GM21723 (cell line): ENCODE data around the gene LRRTM2.
"Not testable (repeated sequence)": the region's sequence is repeated elsewhere in the genome, so short reads cannot be mapped to it uniquely, and the experiment has no call there.

Source experiments
- ATAC-seq: cut with Tn5 transposase; IDR thresholded peaks from one replicate; pipeline ENCODE4 v1.9.1; 2021; ENCODE audit warnings: mild to moderate bottlenecking, moderate library complexity; ENCODE audit not compliant: unreplicated experiment

The LRRTM2 gene, protein sequence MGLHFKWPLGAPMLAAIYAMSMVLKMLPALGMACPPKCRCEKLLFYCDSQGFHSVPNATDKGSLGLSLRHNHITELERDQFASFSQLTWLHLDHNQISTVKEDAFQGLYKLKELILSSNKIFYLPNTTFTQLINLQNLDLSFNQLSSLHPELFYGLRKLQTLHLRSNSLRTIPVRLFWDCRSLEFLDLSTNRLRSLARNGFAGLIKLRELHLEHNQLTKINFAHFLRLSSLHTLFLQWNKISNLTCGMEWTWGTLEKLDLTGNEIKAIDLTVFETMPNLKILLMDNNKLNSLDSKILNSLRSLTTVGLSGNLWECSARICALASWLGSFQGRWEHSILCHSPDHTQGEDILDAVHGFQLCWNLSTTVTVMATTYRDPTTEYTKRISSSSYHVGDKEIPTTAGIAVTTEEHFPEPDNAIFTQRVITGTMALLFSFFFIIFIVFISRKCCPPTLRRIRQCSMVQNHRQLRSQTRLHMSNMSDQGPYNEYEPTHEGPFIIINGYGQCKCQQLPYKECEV

DNA sequence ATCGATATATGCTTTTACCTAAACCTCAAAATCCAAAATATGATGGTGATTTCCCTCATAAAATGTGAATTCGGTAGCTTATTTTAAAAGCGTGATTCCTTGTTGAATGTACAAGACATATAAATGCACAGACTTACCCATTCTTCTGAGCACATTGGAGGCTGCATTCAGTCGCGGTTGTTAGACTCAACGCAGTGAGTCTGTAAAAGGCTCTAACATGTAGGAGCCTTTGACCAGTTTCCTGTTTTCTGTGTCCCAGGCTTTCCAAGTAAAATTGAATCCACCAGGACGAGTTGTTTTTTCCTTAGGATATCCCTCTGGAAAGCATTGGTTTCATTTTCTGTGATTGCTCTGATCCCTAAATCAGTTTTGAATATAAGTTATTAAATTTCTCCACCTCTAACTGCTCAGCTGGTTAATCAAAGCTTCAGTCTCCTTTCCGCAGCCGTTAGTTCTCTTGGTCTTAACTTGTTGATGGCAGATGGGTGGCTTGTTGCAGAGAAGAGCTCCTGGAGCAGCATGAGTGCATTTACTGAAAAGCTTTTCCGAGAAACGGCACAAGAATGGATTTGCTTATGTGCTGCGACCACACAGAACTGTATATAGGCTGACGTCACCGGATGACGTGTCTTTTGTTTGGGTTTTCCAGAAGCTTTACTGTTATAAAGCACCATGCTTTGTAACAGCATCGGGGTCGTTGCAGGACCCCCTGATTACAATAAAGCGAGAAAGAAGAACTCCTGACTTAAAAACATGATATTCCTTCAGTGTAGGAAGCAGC is at the start of gene LRRTM2:
Gene LRRTM2, minus strand, starts transcription at position 565 of the 781 bp plus-strand sequence. Its CDS starts 424 bp downstream, at position 141.
- ATAC-seq: no peak

DNA sequence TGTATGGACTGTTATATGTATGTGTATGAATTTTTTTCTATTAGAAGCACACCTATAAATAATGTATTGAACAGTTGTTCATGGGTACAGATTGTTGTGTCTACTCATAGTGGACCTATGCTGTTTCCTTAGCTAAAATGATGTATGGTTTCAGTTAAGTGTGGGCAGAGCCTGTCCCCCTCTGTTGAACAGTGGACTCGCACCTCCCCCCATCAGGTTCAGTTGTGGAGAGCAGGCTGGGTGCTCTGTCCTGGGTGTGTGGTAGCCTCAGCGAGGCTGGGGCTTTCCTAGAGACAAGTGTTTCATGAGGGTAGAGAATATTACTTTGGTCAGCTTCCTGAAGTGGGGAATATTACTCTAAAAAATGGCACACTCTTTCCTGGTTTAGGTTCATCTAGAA is 47.4 kb upstream of the LRRTM2 start:
- ATAC-seq: no peak

DNA sequence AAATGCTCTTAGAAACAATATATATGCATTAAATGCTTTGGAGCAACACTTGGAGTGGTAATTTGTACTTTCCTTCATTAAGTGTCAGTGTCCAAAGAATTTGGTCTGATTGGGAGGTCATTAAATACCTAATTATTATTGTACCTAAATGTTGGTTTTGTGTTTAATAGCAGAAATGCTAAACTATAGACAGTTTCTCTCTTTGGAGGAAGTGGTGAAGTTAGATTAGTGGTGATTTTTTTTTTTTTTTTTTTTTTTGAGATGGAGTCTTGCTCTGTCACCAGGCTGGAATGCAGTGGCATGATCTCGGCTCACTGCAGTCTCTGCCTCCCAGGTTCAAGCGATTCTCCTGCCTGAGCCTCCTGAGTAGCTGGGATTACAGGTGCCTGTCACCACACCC is 46.2 kb upstream of the LRRTM2 start:
- ATAC-seq: not testable (repeated sequence)

- no peak for ATAC-seq
Observed at GRCh38 chr5:138920181-138920580, 45.0 kb upstream of the LRRTM2 start.

DNA sequence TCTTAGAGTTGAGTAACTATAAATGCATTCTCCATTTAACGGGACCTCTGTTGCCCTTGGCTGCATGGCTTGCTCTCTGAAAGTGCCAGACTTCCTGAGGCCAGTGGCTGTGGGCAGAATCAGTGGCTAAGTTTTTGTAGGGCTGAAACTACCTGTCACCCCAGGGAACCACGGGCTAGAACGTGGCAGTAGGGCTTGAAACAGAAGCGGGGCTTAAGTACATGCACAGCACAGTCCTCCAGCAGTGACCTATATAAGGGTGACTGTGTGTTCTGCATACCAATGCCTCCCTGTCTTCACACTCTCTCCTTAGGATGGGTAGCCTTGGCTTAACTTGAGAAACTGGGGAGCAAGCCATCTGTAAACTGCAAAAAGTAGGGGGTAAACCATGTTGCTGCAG is 43.6 kb upstream of the LRRTM2 start:
- no peak for ATAC-seq

DNA sequence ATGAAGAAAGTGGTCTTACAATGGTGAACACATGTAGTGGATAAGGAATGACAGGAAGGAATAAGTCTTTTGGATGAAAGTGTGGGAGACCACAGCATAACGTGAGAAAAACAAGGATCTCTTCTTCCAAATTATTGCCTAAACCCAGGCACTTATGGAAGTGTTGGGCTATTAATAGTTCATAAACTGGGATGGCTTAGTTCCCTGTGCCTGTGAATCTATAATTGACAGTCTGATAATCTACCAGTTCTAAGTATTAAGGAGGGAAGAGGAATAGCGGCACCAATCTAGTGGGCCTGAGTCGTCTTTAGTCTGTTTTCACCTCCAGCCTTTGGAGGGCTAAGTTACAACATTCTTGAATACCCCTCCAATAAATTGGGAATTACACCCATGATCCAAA is 39.2 kb upstream of the LRRTM2 start:
- no peak for ATAC-seq

GRCh38 chr5:138913773-138914172 is 38.6 kb upstream of the LRRTM2 start:
- ATAC-seq: no peak

DNA sequence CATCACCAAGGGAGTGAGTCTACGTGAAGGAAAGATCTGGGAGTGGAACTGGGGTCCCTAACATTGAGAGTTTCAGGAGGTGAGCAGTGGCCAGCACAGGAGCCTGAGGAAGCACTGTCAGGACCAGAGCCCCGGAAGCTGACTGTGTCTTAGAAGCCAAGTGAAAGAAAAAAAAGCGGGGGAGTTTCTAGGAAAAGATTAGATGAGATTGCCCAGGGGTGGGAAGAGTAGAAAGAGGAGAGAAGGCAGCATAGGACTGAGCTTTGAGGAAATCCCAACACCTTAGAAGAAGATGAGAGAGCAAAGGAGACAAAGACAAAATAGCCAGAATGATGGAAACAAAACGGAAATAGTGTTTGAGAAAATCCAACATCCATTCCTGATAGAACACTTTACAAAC is 37.0 kb upstream of the LRRTM2 start:
- ATAC-seq: no peak

DNA sequence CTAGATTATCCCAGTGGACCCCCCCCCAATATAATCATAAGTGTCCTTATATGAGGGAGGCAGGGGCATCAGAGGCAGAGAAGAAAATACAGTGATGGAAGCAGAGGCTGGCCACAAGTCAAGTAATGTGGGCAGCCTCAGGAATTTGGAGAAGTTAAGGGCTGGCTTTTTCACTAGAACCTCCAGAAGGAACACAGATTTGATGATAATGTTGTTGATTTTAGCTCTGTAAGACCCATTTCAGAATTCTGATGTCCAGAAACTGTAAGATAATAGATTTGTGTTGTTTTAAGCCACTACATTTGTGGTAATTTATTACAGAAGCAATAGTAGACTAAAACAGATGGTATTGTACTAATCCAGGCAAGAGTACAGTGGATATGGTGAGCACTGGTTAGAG is 36.3 kb upstream of the LRRTM2 start:
- no peak for ATAC-seq

DNA sequence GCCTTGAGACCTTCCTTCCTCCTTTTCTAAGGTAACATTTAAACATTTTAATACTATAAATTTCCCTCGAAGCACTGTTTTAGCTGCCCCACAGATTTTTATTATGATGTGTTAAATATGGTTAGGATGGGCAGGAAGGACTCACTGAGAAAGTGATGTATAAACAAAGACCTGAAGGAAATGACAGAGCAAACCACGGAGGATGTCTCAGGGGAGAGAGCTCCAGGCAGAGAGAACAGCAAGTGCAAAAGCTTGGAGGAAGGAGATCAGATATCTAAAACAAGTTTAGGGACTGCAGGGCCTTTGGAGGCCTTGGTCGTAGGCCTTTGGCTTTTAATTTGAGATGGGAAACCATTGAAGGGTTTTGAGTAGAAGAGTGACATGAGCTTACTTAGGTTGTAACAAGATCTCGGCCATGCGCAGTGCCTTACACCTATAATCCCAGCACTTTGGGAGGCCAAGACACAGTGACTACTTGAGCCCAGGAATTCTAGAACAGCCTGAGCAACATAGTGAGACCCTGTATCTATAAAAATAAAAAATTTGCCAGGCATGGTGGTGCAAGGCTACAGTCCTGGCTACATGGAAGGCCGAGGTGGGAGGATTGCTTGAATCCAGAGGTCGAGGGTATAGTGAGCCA is 35.5 kb upstream of the LRRTM2 start:
- no peak for ATAC-seq

DNA sequence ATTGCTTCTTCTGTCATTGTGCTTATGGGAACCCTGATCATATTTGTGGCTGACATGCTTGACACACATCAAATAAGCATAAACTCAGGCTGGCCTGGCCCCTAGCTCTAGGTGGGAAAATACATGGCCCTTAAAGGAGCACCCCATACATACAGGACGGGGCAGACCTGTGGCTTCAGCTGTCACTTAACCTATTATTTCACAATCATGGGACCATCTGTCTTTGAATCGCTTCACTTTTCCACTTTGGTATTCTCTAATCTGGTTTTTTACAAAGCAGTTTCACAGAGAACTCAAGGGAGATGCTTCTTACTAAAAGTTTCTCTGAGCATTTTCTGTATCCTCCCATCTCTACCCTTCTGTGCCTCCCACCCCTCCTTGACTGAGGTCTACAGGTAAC is 34.6 kb upstream of the LRRTM2 start:
- no peak for ATAC-seq

DNA sequence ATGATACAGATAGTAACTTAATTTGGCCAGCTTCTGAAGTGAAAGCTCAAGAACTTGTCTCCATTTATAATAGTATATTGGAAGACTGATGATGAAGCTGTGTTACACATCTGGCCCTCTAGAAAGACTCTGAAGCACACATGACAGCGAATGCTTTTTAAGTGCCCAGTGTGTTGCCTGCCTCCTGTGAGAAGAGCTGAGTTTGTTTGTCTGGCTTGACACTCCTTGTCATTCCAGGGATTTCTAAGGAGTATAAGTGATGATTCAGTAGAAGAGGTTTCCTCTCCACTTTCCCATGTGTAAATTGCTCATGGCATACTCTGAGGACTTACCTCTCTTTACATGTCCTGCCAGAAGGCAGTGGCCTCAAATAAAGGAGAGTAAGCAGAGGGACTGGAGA is 30.4 kb upstream of the LRRTM2 start:
- ATAC-seq: no peak

GRCh38 chr5:138903130-138903775 is 28.1 kb upstream of the LRRTM2 start:
- no peak for ATAC-seq

- ATAC-seq: no peak
Observed at GRCh38 chr5:138901716-138902115, 26.6 kb upstream of the LRRTM2 start.

DNA sequence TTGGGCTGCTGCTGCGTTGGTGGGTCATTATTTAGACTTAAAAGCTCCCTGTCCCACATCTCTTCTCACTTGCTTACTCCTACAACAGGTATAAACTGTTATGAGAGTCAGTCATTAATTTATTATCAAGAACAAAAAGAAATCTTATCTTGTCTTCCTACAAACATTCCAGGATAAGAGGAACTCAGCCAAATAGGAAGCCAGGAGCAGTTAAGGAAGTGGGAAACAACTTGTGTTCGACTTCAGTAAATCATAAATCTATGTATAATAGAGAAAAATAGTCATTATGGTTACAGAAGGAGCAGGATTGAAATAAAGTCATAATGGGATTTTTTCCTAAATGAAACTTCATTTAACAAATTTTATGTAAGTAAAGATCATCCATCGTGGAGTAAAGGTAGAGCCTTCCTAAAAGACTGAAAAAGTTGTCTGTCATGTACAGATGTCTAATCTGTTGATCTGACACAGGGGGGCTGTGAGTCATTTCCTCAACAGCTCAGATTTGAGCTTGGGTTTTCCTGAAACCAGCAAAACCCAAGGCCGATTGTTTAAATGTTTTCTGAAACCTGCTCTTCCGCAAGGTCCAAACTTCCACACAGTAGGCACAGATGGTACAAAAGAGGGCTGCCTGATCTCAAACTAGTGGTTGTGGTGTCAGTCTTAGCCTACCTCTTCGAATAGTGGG is 25.3 kb upstream of the LRRTM2 start:
- no peak for ATAC-seq

- no peak for ATAC-seq
Observed at GRCh38 chr5:138898742-138899141, 23.6 kb upstream of the LRRTM2 start.

- ATAC-seq: no peak
Observed at GRCh38 chr5:138898299-138898698, 23.2 kb upstream of the LRRTM2 start.

DNA sequence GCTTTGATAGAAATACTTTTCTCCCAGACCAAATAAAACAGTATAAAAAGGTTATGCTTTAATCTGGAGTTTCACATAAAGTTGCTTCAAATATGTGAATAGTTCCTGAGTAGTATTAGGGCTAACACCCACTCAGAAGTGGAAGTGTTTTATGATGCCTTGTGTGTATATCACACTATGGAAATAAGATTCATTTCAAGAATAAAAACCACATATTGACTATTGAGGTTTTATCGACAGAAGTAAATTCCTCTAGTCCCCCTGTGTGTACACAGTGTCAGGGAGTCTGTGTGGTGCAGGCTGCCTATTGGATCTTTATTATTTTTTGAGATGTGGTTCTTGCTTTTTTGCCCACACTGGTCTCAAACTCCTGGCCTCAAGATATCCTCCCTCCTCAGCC is 20.8 kb upstream of the LRRTM2 start:
- no peak for ATAC-seq

GRCh38 chr5:138890644-138891043 is 15.5 kb upstream of the LRRTM2 start:
- no peak for ATAC-seq

GRCh38 chr5:138889994-138890393 is 14.9 kb upstream of the LRRTM2 start:
- ATAC-seq: no peak
